ENCODE results near the gene RYR2. TPM values are rescaled to one million over a fixed set of nuclear protein-coding genes. Genes with fewer than 3 reads are reported as not detected.

Gene RYR2
- polyA plus RNA-seq, 1 of the 3 experiments (the other 2 are of a cell fraction), result under 0.01 TPM

- TF ChIP-seq USF2 (IDR thresholded peaks at IDR 0.05; ENCODE audit: borderline replicate concordance, low read depth, low read length), result no peak
- no peak for TF ChIP-seq MXI1 (IDR thresholded peaks at IDR 0.05; ENCODE audit: low read depth, low read length)
Observed at GRCh38 chr1:237553078-237553477, 511.1 kb downstream of the RYR2 start (continued).

DNA sequence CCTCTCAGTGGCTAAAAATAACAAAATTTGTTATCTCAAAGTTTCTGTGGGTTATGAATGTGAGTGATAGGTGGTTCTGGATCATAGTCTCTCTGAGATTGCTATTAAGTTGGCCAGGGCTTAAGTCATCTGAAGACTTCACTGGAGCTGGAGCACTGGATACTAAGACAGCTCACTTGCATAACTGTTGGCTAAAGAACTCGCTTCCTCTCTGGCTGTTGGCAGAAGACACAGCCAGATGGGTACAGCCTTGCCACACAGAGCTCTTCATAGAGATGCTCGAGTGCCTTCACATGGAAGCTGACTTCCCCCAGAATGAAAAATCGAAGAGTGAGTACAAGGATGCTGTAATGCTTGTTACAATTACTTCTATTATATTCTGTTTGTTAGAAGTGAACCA is 514.9 kb downstream of the RYR2 start:
- H3K9ac ChIP-seq, result no peak overlapping the region
- H3K4me3 ChIP-seq (ENCODE audit: low read depth in 2 of 2, low read length in 1 of 2), result no peak overlapping the region
- DNase-seq, result no peak
- H3F3A ChIP-seq (replicated peaks; ENCODE audit: insufficient read depth), result no peaks in the 10 kb centered on the region
- H3K4me1 ChIP-seq (ENCODE audit: control insufficient read depth in 1 of 2, insufficient read depth in 2 of 2, low read depth in 1 of 2, low read length in 1 of 2), result no peaks in the 10 kb centered on the region
- CTCF ChIA-PET, result interaction anchor here (1.3 kb wide), 1 partner anchor 1448 kb away, joined by 3 read pairs; no protein-coding TSS in a partner anchor
- no peaks in the 10 kb centered on the region for H3K79me2 ChIP-seq (ENCODE audit: insufficient read depth)
- no peak overlapping the region for H3K27ac ChIP-seq (ENCODE audit: low read depth in 2 of 2, low read length in 1 of 2)
- H3K9me3 ChIP-seq, result no peaks in the 10 kb centered on the region
- POLR2A ChIA-PET, result no interaction called here
- H3K27me3 ChIP-seq (ENCODE audit: insufficient read depth), result no peaks in the 10 kb centered on the region
- H3K4me2 ChIP-seq, result no peak overlapping the region
- 11% methylated on average over 3 of the region's 3 CpGs for WGBS (ENCODE audit: low lambda C conversion rate)
- H4K20me1 ChIP-seq (ENCODE audit: insufficient read depth), result no peaks in the 10 kb centered on the region
- TF ChIP-seq, protein P1, sequence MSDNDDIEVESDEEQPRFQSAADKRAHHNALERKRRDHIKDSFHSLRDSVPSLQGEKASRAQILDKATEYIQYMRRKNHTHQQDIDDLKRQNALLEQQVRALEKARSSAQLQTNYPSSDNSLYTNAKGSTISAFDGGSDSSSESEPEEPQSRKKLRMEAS (IDR thresholded peaks at IDR 0.05; ENCODE audit: low read depth), result no peak
- no peak for TF ChIP-seq POLR2AphosphoS5 (IDR thresholded peaks at IDR 0.05; ENCODE audit: low read depth, low read length)
- no peak for TF ChIP-seq TCF12 (IDR thresholded peaks at IDR 0.05)
- no peak for TF ChIP-seq EZH2phosphoT487 (IDR thresholded peaks at IDR 0.05; ENCODE audit: borderline replicate concordance, low read depth)
- no peak for TF ChIP-seq GATA2 (CRISPR knock-in tag; IDR thresholded peaks at IDR 0.05)
- no peak for TF ChIP-seq TEAD4 (IDR thresholded peaks at IDR 0.05; ENCODE audit: borderline replicate concordance, insufficient read depth)
- no peak for TF ChIP-seq SMC3 (IDR thresholded peaks at IDR 0.05; ENCODE audit: low read depth, low read length)
- TF ChIP-seq REST (IDR thresholded peaks at IDR 0.05; ENCODE audit: low read depth, low read length), result no peak
- TF ChIP-seq CHD2 (IDR thresholded peaks at IDR 0.05; ENCODE audit: low read length, partially characterized antibody), result no peak
- no peak for TF ChIP-seq TAF1 (IDR thresholded peaks at IDR 0.05; ENCODE audit: borderline replicate concordance, low read depth, low read length)
- TF ChIP-seq FOXM1 (IDR thresholded peaks at IDR 0.05; ENCODE audit: low read depth), result no peak
- TF ChIP-seq FOXJ3 (CRISPR knock-in tag; IDR thresholded peaks at IDR 0.05), result no peak
- H3K9me2 ChIP-seq, result 0 out of 2 replicates have a peak, but pooled peaks cover 3% of the 10 kb centered on the region
- no peak overlapping the region for H2AFZ ChIP-seq (ENCODE audit: low read depth)
- H3K36me3 ChIP-seq (replicated peaks in 1 of 2; ENCODE audit: control insufficient read depth in 1 of 2, insufficient read depth in 2 of 2, low read length in 1 of 2), result no peaks in the 10 kb centered on the region

All from SK-N-SH (cell line).